Adrenal gland (tissue), 12 donors: Measurements from ENCODE around the gene MYT1. TPM values are rescaled to one million over a fixed set of nuclear protein-coding genes. Genes with fewer than 3 reads are reported as not detected.

Source experiments
- DNase-seq, 7 donors: peaks; one replicate each; pipeline ENCODE4 v3.0.0-alpha.2; 2019 to 2020
- H3K27ac ChIP-seq, 5 donors: fragments of 200-600 bp; sonication (generic) in 4 of 5; 1 replicate in 3 of 5; 2 replicates in 2 of 5; pipeline versions ENCODE4 v1.5.1 to v1.8.0; 2016 to 2020; ENCODE audit warnings: mild to moderate bottlenecking in 1 of 5
- H3K27me3 ChIP-seq: fragments of 200-600 bp; 2 replicates; pipeline ENCODE4 v1.8.0; 2021
- H3K36me3 ChIP-seq, 2 donors: fragments of 200-600 bp; replicated peaks in 1 of 2; 1 replicate in 1 of 2; 2 replicates in 1 of 2; pipeline versions ENCODE4 v1.5.1 to v1.8.0; 2018 to 2022
- H3K4me1 ChIP-seq, 2 donors: fragments of 200-600 bp; replicated peaks in 1 of 2; 1 replicate in 1 of 2; 2 replicates in 1 of 2; pipeline versions ENCODE4 v1.5.1 to v1.8.0; 2018 to 2021
- H3K4me3 ChIP-seq, 4 donors: fragments of 200-600 bp; sonication (generic) in 3 of 4; one replicate each; pipeline ENCODE4 v1.5.1; 2016 to 2018
- H3K9me3 ChIP-seq, 3 donors: fragments of 200-600 bp; sonication (generic) in 1 of 3; replicated peaks in 1 of 3; 1 replicate in 2 of 3; 2 replicates in 1 of 3; pipeline versions ENCODE4 v1.5.1 to v1.8.0; 2016 to 2021
- CTCF ChIP-seq, 6 experiments: fragments of 450-650 bp in 4 of 6; fragments of 200-600 bp in 2 of 6; sonication (generic) in 1 of 6; IDR thresholded peaks; 1 replicate in 5 of 6; 2 replicates in 1 of 6; pipeline versions ENCODE4 v1.5.1 to v1.8.0; 2016 to 2021; ENCODE audit warnings: antibody characterized with exemption in 6 of 6, mild to moderate bottlenecking in 2 of 6, moderate library complexity in 1 of 6
- POLR2A ChIP-seq, 2 donors: fragments of 450-650 bp; IDR thresholded peaks; one replicate each; pipeline ENCODE4 v1.6.1; 2017; ENCODE audit warnings: antibody characterized with exemption in 2 of 2, mild to moderate bottlenecking in 2 of 2, moderate library complexity in 1 of 2
- WGBS, 4 donors: extraction: QIAGEN DNeasy Blood & Tissue Kit in 2 of 4; methylation state at CpG; one replicate each; pipeline versions ENCODE4 v1.1.5 to v1.1.7; 2013 to 2017; 5-methylcytosine and 5-hydroxymethylcytosine counted together
- intact Hi-C, 2 donors: fragments of 100-400 bp; cut with DNase I; formaldehyde crosslinking; loops; one replicate each; pipeline versions ENCODE4 v1.14.1 to v1.15.0; 2022 to 2023
- polyA plus RNA-seq, 3 donors: library from polyadenylated mRNA; stranded (reverse); fragments of 200-250 nt in 2 of 3; fragments of 350-450 nt in 1 of 3; fragmentation: Illumina TruSeq in 1 of 3; extraction: RNeasy Lipid Tissue Mini Kit (QIAGEN cat#74804) in 1 of 3; gene quantifications; one replicate each; pipeline ENCODE4 v1.2.3, GENCODE V29; 2013 to 2014
- total RNA-seq, 9 donors: library from RNA; depleted of rRNA in 4 of 9; stranded (reverse); fragments of >200 nt in 4 of 9; fragments of 120-200 nt in 1 of 9; fragmentation: NEBNext Ultra II Directional in 1 of 9; extraction: Animal tissue kit (Norgen Biotek cat#: 25700) in 1 of 9; gene quantifications; one replicate each; pipeline versions ENCODE4 v1.1.0 to v1.2.4, GENCODE V29; 2013 to 2023
- donor health status: healthy with polysubstance abuse.
- donor health status: Bipolar disorder and iron deficiency.
- donor health status: DM: yes; HTN: yes; CAD: no.
- donor health status: DM: no; HTN: no; CAD: no.
- donor health status: DM: no; HTN: no; CAD: no.
- donor health status: DM: yes; HTN: yes; CAD: no.

Gene MYT1
- total and polyA plus RNA-seq, 12 donors = 0.61 to 8.5 (median 2.7) TPM

- no peak overlapping the region for H3K4me3 ChIP-seq
- no peak overlapping the region for H3K27ac ChIP-seq
- no peaks in the 10 kb centered on the region for H3K36me3 ChIP-seq
- no peaks in the 10 kb centered on the region for H3K4me1 ChIP-seq
- TF ChIP-seq POLR2A (IDR thresholded peaks at IDR 0.05) (no peak), CTCF (IDR thresholded peaks at IDR 0.05) (no peak)
- 76 to 82% (median 79%) methylated on average over 11 of the region's 11 CpGs for WGBS, 4 donors
- H3K27me3 ChIP-seq = no peaks in the 10 kb centered on the region
- DNase-seq = no peak
- intact Hi-C loops = no loop called here
- H3K9me3 ChIP-seq = no peaks in the 10 kb centered on the region
These were observed 32.6 kb downstream of the MYT1 start for GRCh38 chr20:64196847-64197306.

- Histone ChIP-seq H3K27ac (no peak overlapping the region), H3K9me3 (no peaks in the 10 kb centered on the region), H3K36me3 (no peaks in the 10 kb centered on the region), H3K4me1 (no peaks in the 10 kb centered on the region), H3K27me3 (no peaks in the 10 kb centered on the region), H3K4me3 (no peak overlapping the region)
- DNase-seq = no peak
- TF ChIP-seq CTCF (IDR thresholded peaks at IDR 0.05) = no peak
- no peak for TF ChIP-seq POLR2A (IDR thresholded peaks at IDR 0.05)
- intact Hi-C loops = no loop called here
- WGBS, 4 donors = 87 to 92% (median 90%) methylated on average over 5 to 9 of the region's 9 CpGs
These were observed 34.1 kb downstream of the MYT1 start for GRCh38 chr20:64198347-64198746.

GRCh38 chr20:64199395-64199794 is 35.1 kb downstream of the MYT1 start:
- Histone ChIP-seq H3K4me1 (no peaks in the 10 kb centered on the region), H3K27ac (no peak overlapping the region), H3K9me3 (no peaks in the 10 kb centered on the region), H3K4me3 (no peak overlapping the region), H3K27me3 (no peaks in the 10 kb centered on the region), H3K36me3 (no peaks in the 10 kb centered on the region)
- TF ChIP-seq POLR2A (IDR thresholded peaks at IDR 0.05) = no peak
- no peak for DNase-seq
- intact Hi-C loops = no loop called here
- WGBS, 4 donors = 59 to 75% (median 68%) methylated on average over 5 to 8 of the region's 8 CpGs

GRCh38 chr20:64200740-64201139 is 36.5 kb downstream of the MYT1 start:
- Histone ChIP-seq H3K36me3 (no peaks in the 10 kb centered on the region), H3K4me1 (no peaks in the 10 kb centered on the region), H3K9me3 (no peaks in the 10 kb centered on the region), H3K4me3 (no peak overlapping the region), H3K27ac (no peak overlapping the region), H3K27me3 (no peaks in the 10 kb centered on the region)
- DNase-seq = no peak
- 84 to 93% (median 87%) methylated on average over 13 to 16 of the region's 16 CpGs for WGBS, 4 donors
- intact Hi-C loops = no loop called here
- TF ChIP-seq CTCF (IDR thresholded peaks at IDR 0.05) (no peak), POLR2A (IDR thresholded peaks at IDR 0.05) (no peak)

- TF ChIP-seq POLR2A (IDR thresholded peaks at IDR 0.05) (no peak), CTCF (IDR thresholded peaks at IDR 0.05) (no peak)
- Histone ChIP-seq H3K36me3 (no peaks in the 10 kb centered on the region), H3K9me3 (no peaks in the 10 kb centered on the region), H3K4me1 (no peaks in the 10 kb centered on the region), H3K27me3 (no peaks in the 10 kb centered on the region), H3K4me3 (no peak overlapping the region), H3K27ac (no peak overlapping the region)
- intact Hi-C loops = no loop called here
- DNase-seq = no peak
- 84 to 91% (median 89%) methylated on average over 22 to 35 of the region's 35 CpGs for WGBS, 4 donors
These were observed 37.4 kb downstream of the MYT1 start for GRCh38 chr20:64201653-64202052.
